Endothelial cell (in vitro differentiated cells): ENCODE measurements around the gene UGT1A6. TPM values are rescaled to one million over a fixed set of nuclear protein-coding genes. Genes with fewer than 3 reads are reported as not detected.

Experiments
- DNase-seq: peaks from one replicate; pipeline ENCODE4 v3.0.0; 2021; ENCODE audit warnings: low spot score
- H3K27ac Mint-ChIP-seq: one replicate; pipeline ENCODE4 v1.8.0; 2021; ENCODE audit warnings: mixed read lengths, inconsistent platforms; ENCODE audit not compliant: unreplicated experiment
- H3K27me3 Mint-ChIP-seq: one replicate; pipeline ENCODE4 v1.8.0; 2021; ENCODE audit warnings: mild to moderate bottlenecking, moderate library complexity, mixed read lengths, inconsistent platforms; ENCODE audit not compliant: unreplicated experiment
- H3K36me3 Mint-ChIP-seq: one replicate; pipeline ENCODE4 v1.8.0; 2021; ENCODE audit warnings: mild to moderate bottlenecking, low read depth, mixed read lengths, inconsistent platforms; ENCODE audit not compliant: unreplicated experiment
- H3K4me1 Mint-ChIP-seq: one replicate; pipeline ENCODE4 v1.8.0; 2021; ENCODE audit warnings: mild to moderate bottlenecking, mixed read lengths, inconsistent platforms; ENCODE audit not compliant: unreplicated experiment
- H3K4me3 Mint-ChIP-seq: one replicate; pipeline ENCODE4 v1.8.0; 2021; ENCODE audit warnings: mild to moderate bottlenecking, mixed read lengths, inconsistent platforms; ENCODE audit not compliant: unreplicated experiment
- H3K9me3 Mint-ChIP-seq: one replicate; pipeline ENCODE4 v1.8.0; 2021; ENCODE audit warnings: mixed read lengths, inconsistent platforms; ENCODE audit not compliant: unreplicated experiment
- total RNA-seq: library from RNA; stranded (reverse); fragmentation: NEBNext Ultra II Directional; extraction: Animal tissue kit (Norgen Biotek cat#: 25700); gene quantifications from one replicate; pipeline ENCODE4 v1.2.1, GENCODE V29; 2021; ENCODE audit not compliant: unreplicated experiment
- TF ChIP-seq, protein P1 (sequence below): fragments of 200-600 bp; sonication (generic); IDR thresholded peaks from one replicate; pipeline ENCODE4 v1.5.0; 2021; ENCODE audit warnings: antibody characterized with exemption; ENCODE audit not compliant: unreplicated experiment

The UGT1A6 gene
- total RNA-seq, 1 donor from 2014 or later = not detected

GRCh38 chr2:233802132-233802815 lies 109.6 kb downstream of the UGT1A6 start:
- Mint-ChIP-seq H3K36me3 (no peaks in the 10 kb centered on the region), H3K27ac (no peak overlapping the region), H3K9me3 (no peaks in the 10 kb centered on the region), H3K4me1 (no peaks in the 10 kb centered on the region), H3K4me3 (no peak overlapping the region), H3K27me3 (peaks cover 11% of the 10 kb centered on the region)
- no peak for DNase-seq
- TF ChIP-seq, protein P1, sequence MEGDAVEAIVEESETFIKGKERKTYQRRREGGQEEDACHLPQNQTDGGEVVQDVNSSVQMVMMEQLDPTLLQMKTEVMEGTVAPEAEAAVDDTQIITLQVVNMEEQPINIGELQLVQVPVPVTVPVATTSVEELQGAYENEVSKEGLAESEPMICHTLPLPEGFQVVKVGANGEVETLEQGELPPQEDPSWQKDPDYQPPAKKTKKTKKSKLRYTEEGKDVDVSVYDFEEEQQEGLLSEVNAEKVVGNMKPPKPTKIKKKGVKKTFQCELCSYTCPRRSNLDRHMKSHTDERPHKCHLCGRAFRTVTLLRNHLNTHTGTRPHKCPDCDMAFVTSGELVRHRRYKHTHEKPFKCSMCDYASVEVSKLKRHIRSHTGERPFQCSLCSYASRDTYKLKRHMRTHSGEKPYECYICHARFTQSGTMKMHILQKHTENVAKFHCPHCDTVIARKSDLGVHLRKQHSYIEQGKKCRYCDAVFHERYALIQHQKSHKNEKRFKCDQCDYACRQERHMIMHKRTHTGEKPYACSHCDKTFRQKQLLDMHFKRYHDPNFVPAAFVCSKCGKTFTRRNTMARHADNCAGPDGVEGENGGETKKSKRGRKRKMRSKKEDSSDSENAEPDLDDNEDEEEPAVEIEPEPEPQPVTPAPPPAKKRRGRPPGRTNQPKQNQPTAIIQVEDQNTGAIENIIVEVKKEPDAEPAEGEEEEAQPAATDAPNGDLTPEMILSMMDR = no peak

GRCh38 chr2:233803292-233803911 lies 110.7 kb downstream of the UGT1A6 start:
- Mint-ChIP-seq H3K4me1 (no peaks in the 10 kb centered on the region), H3K36me3 (no peaks in the 10 kb centered on the region), H3K4me3 (no peak overlapping the region), H3K27ac (no peak overlapping the region), H3K27me3 (peaks cover 11% of the 10 kb centered on the region), H3K9me3 (no peaks in the 10 kb centered on the region)
- TF ChIP-seq, protein P1 = no peak
- DNase-seq = no peak

- no peak for DNase-seq
- H3K36me3 Mint-ChIP-seq = no peaks in the 10 kb centered on the region
- H3K27ac Mint-ChIP-seq = no peak overlapping the region
- no peaks in the 10 kb centered on the region for H3K9me3 Mint-ChIP-seq
- H3K4me3 Mint-ChIP-seq = no peak overlapping the region
- H3K4me1 Mint-ChIP-seq = no peaks in the 10 kb centered on the region
- H3K27me3 Mint-ChIP-seq = peaks cover 11% of the 10 kb centered on the region
- TF ChIP-seq, protein P1 = no peak
Observed at GRCh38 chr2:233803994-233804393, 111.3 kb downstream of the UGT1A6 start.

DNA sequence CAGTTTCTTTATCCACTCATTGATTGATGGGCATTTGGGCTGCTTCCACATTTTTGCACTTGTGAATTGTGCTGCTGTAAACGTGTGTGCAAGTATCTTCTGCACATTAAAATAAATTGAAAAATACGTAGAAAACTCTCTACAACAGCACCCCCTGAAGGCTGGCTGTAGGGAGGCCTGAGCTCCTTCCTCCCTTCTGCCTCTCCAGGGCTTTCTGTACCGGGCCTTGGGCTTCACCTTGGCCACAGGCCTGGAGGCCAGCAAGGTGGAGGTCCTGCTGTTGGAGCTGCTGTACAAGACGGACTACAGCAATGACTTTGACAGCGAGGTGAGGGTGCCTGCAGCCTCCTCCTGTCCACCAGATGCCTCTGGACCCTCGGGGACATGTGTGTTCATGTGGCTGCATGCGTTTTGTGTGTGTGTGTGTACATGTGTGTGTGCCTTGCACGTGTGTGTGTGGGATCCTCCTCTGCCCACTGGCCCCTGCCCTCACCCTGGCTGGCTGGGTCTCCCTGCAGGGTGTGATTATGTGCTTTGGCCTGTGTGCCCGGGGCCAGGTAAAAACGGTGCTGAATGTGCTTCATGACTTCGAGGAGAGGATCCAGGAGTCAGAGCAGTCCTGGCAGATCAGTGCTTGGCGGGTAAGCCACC lies 114.7 kb downstream of the UGT1A6 start:
- Mint-ChIP-seq H3K36me3 (no peaks in the 10 kb centered on the region), H3K4me1 (no peaks in the 10 kb centered on the region), H3K27ac (no peak overlapping the region), H3K9me3 (no peaks in the 10 kb centered on the region), H3K27me3 (peaks cover 6% of the 10 kb centered on the region), H3K4me3 (no peak overlapping the region)
- TF ChIP-seq, protein P1 = no peak
- no peak for DNase-seq
